B cell (primary cell): ENCODE results near the gene CHEK2.

Experiments used
- EZH2 ChIP-seq: IDR thresholded peaks from 2 replicates; pipeline ENCODE4 v1.6.1; 2012; ENCODE audit warnings: borderline replicate concordance, low read depth, mild to moderate bottlenecking, moderate library complexity, low read length; ENCODE audit not compliant: insufficient read depth, poor library complexity, severe bottlenecking
- TF ChIP-seq, protein P1 (sequence below): fragments of 200-600 bp; IDR thresholded peaks from one replicate; pipeline ENCODE4 v1.8.0; 2022; ENCODE audit warnings: antibody characterized with exemption, mild to moderate bottlenecking

- TF ChIP-seq, protein P1, sequence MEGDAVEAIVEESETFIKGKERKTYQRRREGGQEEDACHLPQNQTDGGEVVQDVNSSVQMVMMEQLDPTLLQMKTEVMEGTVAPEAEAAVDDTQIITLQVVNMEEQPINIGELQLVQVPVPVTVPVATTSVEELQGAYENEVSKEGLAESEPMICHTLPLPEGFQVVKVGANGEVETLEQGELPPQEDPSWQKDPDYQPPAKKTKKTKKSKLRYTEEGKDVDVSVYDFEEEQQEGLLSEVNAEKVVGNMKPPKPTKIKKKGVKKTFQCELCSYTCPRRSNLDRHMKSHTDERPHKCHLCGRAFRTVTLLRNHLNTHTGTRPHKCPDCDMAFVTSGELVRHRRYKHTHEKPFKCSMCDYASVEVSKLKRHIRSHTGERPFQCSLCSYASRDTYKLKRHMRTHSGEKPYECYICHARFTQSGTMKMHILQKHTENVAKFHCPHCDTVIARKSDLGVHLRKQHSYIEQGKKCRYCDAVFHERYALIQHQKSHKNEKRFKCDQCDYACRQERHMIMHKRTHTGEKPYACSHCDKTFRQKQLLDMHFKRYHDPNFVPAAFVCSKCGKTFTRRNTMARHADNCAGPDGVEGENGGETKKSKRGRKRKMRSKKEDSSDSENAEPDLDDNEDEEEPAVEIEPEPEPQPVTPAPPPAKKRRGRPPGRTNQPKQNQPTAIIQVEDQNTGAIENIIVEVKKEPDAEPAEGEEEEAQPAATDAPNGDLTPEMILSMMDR: no peak
- no peak for TF ChIP-seq EZH2
Observed at GRCh38 chr22:28768701-28769393, 27.2 kb upstream of the CHEK2 start.
